ENCODE results near the gene KLF15.

Gene KLF15

DNA sequence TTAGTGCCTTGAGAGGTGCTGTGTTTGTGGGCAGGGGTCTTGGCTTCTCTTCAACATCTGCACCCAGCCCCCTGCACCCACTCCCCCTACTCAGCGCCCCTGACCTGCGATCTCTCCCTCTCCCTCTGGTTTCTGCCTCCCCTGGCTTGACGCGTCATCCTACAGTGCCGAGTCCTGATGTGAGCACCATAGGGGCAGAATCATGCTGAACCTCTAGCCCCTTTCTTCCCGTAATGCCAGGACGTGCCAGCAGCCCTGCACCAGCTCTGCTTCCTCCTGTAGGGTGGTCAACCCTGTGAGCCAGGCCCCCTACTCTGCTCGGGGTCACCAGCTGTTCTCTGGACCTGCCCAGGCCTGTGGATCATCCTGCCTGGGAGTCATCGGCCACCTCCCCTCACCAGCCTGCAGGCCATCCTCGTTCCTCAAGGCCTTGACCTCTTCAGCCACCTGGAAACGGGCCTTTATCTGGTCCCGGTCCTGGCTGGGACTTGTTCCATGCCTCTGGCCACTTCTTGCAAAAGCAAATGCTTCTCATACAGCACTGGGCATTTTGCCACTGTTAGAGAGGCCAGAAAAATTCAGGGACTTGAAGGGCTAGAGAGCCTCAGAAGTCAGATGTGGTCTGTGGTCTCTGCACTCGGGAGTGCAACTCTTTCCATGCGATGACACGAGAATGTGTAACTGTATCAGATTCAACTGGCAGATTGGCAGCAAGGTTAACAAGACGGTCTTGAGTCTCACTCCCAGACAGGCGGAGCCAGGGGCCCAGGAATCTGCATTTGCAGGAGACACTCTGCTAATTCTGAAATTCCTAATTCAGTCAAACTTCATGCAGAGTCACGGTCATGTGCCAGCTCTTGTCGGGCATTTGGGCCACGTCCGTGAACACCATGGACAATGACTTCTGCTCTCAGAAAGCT lies 16.7 kb upstream of the KLF15 start:
- H3K27me3 ChIP-seq (replicated peaks; ENCODE audit: control insufficient read depth, insufficient read depth, low read length): no peaks in the 10 kb centered on the region; the same call in 1 of the 2 replicates
- TF ChIP-seq, protein P1, sequence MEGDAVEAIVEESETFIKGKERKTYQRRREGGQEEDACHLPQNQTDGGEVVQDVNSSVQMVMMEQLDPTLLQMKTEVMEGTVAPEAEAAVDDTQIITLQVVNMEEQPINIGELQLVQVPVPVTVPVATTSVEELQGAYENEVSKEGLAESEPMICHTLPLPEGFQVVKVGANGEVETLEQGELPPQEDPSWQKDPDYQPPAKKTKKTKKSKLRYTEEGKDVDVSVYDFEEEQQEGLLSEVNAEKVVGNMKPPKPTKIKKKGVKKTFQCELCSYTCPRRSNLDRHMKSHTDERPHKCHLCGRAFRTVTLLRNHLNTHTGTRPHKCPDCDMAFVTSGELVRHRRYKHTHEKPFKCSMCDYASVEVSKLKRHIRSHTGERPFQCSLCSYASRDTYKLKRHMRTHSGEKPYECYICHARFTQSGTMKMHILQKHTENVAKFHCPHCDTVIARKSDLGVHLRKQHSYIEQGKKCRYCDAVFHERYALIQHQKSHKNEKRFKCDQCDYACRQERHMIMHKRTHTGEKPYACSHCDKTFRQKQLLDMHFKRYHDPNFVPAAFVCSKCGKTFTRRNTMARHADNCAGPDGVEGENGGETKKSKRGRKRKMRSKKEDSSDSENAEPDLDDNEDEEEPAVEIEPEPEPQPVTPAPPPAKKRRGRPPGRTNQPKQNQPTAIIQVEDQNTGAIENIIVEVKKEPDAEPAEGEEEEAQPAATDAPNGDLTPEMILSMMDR (IDR thresholded peaks at IDR 0.05; ENCODE audit: insufficient read depth, low read length, poor library complexity, severe bottlenecking): no peak
- no peak for DNase-seq (ENCODE audit: extremely low read depth, insufficient read length)

DNA sequence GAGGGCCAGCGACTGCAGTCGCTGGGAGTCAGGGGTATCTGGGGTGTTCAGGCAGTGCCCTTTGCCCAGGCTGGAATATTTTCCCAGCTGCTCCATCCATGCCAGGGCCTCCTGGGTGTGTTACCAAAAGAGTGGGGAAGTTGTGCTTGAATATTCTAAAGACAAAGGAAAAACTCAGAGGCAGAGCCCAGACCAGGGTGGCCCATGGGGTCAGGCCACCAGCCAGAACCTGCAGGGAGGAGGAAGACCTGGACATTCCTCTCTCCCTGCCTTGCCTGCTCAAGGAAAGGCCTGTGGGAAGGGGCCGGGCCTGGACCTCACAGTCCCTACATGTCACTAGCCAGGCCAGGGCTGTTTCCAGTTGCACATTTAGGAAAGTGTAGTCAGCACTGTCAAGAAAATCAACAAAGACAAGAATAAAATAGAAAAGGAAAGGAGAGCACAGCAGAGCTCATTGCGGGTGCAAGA lies 16.0 kb upstream of the KLF15 start:
- Histone ChIP-seq H3K4me3 (replicated peaks; ENCODE audit: low read depth, low read length) (no peak overlapping the region), H3K36me3 (ENCODE audit: control insufficient read depth, insufficient read depth, low read length) (no peaks in the 10 kb centered on the region), H3K27me3 (replicated peaks; ENCODE audit: control insufficient read depth, insufficient read depth, low read length) (no peaks in the 10 kb centered on the region; the same call in 1 of the 2 replicates)
- DNase-seq (ENCODE audit: extremely low read depth, insufficient read length): no peak
- TF ChIP-seq, protein P1 (IDR thresholded peaks at IDR 0.05; ENCODE audit: insufficient read depth, low read length, poor library complexity, severe bottlenecking): no peak

More for the DNA sequence above, 16.7 kb upstream of the KLF15 start:
- Histone ChIP-seq H3K36me3 (ENCODE audit: control insufficient read depth, insufficient read depth, low read length) (no peaks in the 10 kb centered on the region), H3K4me3 (replicated peaks; ENCODE audit: low read depth, low read length) (no peak overlapping the region)

DNA sequence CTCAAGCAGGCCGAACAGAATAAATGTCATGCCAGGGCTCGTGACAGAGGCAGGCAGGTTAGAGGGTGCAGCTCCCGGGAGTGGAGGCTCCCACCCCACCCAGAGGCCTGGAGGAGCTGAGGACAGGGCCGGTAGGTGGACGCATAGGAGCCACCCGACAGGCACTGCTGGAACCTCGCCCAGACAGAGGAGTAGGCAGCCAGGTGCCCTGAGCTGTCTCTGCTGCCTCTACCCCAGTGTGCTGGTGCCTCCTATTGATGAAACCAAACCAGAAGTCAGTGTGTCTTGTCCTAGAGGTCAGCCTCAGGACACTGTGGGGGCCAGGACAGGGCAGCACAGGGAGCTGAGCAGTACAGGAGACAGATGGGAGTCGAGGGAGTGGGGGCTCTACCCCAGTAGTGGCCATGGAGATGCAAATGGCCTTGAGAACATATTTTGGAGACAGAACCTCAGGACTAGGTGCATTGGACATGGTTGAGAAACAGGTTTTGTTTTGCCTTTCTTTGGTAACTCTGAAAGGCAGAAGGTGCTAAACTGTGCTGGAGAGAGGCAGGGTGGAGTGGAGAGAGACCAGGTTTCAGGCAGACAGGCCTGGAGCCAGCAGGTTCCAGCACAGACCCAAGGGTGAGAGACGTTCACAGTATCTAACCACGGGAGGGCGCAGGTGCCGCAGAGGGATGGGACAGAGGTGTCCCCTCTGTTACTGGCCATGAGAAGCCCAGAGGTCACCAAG lies 15.4 kb upstream of the KLF15 start:
- Histone ChIP-seq H3K4me3 (replicated peaks; ENCODE audit: low read depth, low read length) (no peak overlapping the region), H3K36me3 (ENCODE audit: control insufficient read depth, insufficient read depth, low read length) (no peaks in the 10 kb centered on the region), H3K27me3 (replicated peaks; ENCODE audit: control insufficient read depth, insufficient read depth, low read length) (no peaks in the 10 kb centered on the region; the same call in 1 of the 2 replicates)
- TF ChIP-seq, protein P1 (IDR thresholded peaks at IDR 0.05; ENCODE audit: insufficient read depth, low read length, poor library complexity, severe bottlenecking): no peak
- no peak for DNase-seq (ENCODE audit: extremely low read depth, insufficient read length)

DNA sequence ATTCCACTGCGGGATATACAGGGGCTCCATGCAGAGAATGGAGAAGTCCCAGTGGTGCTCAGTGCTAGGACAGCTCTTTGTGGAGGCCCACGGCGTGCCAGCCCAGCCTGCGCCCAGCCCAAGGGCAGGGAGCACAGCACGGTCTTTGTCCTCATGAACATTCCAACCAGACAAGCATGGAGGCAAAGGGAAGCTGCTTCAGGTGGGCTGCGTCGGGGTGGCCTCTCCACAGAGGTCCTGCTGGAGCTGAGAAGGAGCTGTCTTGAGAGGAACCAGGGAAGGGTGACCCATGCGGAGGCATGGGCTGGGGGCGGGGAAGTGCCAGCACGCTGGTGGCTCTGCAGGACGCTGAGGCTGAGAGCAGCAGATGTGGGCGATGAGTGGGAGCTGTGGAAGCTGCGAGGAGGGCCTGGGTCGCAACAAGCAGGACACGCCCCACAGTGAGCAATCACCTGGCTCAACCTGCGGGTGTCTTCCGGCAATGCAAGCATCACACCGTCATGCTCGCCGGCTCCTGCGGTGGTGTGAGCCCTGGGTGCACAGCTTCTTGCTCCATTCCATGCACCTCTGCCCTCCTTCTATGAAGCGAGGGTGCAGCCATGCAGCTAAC lies 14.0 kb upstream of the KLF15 start:
- Histone ChIP-seq H3K4me3 (replicated peaks; ENCODE audit: low read depth, low read length) (no peak overlapping the region), H3K36me3 (ENCODE audit: control insufficient read depth, insufficient read depth, low read length) (no peaks in the 10 kb centered on the region), H3K27me3 (replicated peaks; ENCODE audit: control insufficient read depth, insufficient read depth, low read length) (no peaks in the 10 kb centered on the region; the same call in 1 of the 2 replicates)
- DNase-seq (ENCODE audit: extremely low read depth, insufficient read length): no peak
- TF ChIP-seq, protein P1 (IDR thresholded peaks at IDR 0.05; ENCODE audit: insufficient read depth, low read length, poor library complexity, severe bottlenecking): no peak

DNA sequence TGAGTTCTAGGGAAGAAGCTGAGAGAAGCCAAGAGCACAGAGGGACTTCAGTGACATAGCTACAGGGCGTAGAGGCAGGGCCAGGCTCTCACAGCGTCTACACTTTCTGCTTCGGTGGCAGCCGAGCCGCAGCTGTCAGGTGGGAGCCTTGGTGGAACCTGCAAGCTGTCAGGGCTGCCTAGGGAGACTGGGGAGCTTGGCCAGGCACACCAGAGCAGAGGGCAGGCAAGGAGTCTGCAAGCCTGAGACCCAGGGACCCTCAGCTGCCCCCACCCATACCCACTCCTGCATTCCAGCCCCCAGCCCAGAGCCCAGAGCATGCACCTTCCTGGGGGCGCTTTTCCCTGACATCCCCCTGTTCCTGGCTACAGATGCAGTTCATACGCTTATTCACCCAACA lies 13.4 kb upstream of the KLF15 start:
- TF ChIP-seq, protein P1 (IDR thresholded peaks at IDR 0.05; ENCODE audit: insufficient read depth, low read length, poor library complexity, severe bottlenecking): no peak
- Histone ChIP-seq H3K4me3 (replicated peaks; ENCODE audit: low read depth, low read length) (no peak overlapping the region), H3K27me3 (replicated peaks; ENCODE audit: control insufficient read depth, insufficient read depth, low read length) (no peaks in the 10 kb centered on the region), H3K36me3 (ENCODE audit: control insufficient read depth, insufficient read depth, low read length) (no peaks in the 10 kb centered on the region)
- DNase-seq (ENCODE audit: extremely low read depth, insufficient read length): no peak
